Measurements from ENCODE around the gene RELT.
A peak's percentile ranks its signal among the peaks of the same experiment; 100 is the strongest.

RELT gene

GRCh38 chr11:73348838-73349237, 27.4 kb upstream of the RELT start:
- no peak for DNase-seq

DNA sequence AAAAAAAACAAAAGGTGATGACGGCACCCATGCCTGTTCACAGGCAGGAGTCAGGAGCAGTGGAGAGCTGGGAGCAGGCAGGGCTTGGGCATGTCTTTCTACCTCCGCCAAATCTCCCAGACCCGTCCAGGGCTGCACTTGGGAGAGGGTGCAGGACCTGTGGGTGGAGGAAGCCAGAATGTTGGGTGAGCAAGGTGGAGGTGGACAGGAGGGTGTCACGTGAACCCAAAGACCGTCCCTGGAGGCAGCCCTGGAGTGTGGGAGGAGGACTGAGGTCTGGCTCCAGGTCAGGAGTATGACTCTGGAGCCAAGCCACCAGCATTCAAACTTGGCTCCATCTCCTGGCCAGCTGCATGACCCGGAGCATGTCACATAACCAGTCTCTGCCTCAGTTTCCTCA, 26.6 kb upstream of the RELT start:
- DNase-seq, result no peak

DNA sequence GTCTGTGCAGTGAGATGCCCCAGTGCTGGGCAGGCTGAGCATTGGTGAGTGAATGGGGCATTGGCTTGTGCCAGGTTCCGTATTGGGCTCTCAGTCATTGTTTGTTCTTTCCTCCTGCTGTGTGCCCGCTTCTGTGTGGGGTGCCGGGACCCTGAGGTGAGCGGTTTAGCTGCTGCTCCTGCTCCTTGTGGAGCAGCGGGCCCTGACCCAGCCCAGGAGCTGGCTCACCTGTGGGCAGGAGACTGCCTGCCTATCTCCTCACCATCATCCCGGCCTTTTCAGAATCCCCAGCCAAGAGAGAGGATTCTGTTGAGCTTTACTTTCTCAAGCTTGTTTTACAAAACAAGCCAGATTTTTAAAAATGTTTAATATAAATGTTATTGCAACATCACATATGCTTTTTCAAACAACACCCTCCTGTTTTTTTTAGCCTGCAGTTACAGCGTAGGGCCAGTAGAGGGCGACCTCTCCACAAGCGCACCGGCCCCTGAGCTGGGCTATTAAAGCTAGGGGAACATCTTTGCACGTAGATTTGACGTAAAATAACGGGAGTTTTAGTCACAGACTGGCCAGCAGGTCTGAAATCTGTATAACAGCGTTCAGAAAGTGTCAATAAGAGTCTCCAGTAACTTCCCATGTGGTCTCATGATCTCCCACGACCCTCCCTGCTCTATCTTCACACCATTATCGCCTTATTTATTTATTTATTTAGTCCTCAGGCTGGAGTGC, 25.1 kb upstream of the RELT start:
- DNase-seq, result peak; percentile 82 to 84 (median 82)

GRCh38 chr11:73353422-73353821, 22.8 kb upstream of the RELT start:
- DNase-seq, result no peak

DNA sequence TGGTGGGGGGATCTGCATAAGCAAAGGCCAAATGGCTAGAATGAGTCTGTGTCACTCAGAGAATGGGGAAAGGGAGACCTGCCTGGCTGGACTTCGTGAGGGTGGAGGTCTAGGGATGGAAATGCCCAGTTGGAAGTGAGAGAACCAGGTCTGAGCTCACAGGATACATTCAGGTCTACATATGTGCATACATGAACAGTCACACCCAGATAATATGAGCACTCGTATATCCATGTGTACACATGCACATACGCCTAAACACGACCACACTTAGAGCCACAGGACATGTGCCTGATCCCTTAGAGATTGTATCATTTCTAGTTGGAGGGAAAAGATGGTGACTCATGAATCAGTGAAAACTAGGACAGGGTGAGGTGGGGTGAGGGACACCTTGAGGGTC, 21.1 kb upstream of the RELT start:
- DNase-seq, result no peak

DNA sequence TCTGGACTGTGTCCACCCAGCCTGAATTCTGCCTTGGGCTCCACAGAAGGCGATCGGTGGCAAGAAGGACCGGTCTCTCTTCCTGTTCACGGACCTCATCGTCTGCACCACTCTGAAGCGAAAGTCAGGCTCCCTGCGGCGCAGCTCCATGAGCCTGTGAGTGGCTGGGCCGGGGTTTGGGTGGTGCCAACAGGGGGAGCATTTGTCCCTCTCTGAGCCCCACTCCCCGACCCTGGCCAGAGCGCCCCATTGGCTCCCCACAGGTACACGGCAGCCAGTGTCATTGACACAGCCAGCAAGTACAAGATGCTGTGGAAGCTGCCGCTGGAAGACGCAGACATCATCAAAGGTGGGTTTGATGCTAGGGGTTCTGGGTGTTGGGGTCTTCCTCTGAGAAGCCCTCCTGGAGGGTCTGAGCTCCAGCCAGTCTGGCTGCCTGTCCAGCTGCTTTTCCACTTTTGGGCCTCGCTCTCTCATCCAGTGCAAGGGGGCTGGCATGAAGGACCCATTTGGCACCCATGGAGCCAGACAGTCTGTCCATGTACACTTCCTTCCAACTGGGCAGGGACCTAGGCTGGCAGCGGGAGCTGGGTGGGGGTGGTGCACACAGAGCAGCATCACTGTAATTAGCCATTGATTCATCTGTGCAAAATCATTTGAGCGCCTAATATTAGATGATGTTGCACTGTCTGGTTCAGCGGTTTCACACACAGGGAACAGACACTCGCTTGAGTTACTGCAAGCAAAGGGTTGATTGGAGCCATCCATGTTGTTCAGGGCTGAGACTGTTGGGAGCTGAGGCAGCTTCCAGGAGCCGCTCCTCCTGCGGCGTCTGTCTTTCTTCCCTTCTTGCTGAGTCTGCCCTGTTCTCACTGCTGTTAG, 19.0 kb upstream of the RELT start:
- DNase-seq, result no peak

DNA sequence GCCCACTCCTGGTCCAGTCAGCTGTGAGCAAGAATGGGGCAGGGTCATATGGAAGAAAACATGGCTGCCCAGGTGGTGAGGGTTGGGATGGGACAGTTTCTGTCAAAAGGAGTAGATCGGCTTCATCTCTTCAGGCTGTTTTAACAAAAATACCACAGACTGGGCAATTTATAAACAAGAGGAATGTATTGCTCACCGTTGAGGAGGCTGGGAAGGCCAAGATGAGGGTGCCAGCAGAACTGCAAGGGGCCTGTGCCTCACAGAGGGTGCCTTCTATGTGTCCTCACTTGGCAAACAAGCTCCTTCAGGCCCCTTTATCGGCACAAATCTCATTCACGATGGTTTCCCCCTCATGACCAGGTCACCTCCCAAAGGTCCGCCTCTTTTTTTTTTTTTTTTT, 18.1 kb upstream of the RELT start:
- DNase-seq, result no peak

DNA sequence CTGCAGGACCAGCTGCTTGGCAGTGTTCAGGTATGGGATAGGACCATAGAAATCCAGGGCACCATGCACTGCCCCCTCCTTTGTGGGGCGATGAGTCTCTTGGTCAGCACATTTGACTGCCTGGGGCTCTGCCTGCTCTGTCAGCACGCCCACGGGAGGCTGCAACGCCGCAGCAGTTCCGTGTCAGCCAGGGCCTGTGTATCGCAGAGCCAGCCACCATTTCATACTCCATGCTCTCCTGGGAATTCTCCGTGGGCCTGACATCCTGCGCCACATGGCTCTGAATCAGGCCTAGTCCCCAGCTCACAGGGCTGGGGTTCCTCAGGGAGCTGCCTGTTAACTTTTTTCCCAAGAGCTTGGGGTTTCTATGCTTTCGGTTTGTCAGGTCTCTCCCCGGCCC, 16.9 kb upstream of the RELT start:
- DNase-seq, result peak; percentile 14 to 67 (median 48)

DNA sequence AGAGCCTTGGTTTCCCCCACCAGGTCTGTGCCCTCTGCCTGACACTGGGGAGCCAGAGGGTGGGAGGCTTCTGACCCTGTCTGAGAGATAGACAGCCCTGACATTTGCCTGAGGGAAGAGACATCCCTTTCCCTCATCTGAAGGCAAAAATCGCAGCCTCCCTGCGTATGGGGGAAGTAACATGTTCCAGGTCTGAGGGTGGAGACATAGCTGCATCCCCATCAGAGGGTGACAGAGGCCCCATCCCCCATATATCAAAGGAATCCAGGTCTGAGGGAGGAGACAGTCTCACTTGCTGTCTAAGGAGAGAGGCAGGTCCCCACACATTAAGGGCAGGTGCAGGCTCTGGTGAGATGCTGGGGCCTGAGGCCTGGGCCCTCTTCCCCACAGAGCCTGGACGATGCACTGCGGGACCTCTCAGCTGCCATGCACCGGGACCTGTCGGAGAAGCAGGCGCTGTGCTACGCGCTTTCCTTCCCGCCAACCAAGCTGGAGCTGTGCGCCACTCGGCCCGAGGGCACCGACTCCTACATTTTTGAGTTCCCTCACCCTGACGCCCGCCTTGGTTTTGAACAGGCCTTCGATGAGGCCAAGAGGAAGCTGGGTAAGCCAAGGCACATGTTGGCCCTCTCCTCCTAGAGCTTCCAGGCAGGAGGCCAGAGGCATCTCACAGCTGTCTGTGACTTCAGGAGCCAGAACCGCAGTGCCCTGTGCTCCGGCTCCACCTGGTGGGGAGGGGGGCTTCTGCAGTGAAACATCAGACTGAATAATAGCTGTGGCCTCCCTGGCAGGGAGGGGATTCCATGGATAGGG, 16.1 kb upstream of the RELT start:
- DNase-seq, result peak in 1 of 4 experiments; percentile 48

GRCh38 chr11:73360743-73361369, 15.3 kb upstream of the RELT start:
- no peak for DNase-seq

- DNase-seq, result no peak
Observed at GRCh38 chr11:73361953-73362776, 14.0 kb upstream of the RELT start.

DNA sequence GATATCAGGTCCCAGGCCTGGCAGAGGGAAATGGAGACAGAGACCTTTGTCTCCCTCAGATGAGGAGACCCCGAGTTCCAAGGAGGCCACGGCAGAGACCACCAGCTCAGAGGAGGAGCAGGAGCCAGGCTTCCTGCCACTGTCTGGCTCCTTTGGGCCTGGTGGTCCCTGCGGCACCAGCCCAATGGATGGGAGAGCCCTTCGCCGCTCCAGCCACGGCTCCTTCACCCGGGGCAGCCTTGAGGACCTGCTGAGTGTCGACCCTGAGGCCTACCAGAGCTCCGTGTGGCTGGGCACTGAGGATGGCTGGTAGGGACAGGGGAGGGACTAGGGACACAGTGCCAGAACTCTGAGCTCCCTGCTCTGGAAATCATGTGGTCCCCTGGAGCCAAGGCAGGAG, 13.1 kb upstream of the RELT start:
- DNase-seq, result no peak

GRCh38 chr11:73365352-73366264, 10.6 kb upstream of the RELT start:
- DNase-seq, result no peak

GRCh38 chr11:73366265-73366610, 10.0 kb upstream of the RELT start:
- DNase-seq, result no peak

GRCh38 chr11:73366953-73367352, 9.2 kb upstream of the RELT start:
- DNase-seq, result no peak

- DNase-seq, result no peak
Observed at GRCh38 chr11:73367482-73368024, 8.6 kb upstream of the RELT start.

- peak in 2 of 4 experiments; percentile 49 to 55 for DNase-seq
Observed at GRCh38 chr11:73372375-73372993, 3.7 kb upstream of the RELT start.

DNA sequence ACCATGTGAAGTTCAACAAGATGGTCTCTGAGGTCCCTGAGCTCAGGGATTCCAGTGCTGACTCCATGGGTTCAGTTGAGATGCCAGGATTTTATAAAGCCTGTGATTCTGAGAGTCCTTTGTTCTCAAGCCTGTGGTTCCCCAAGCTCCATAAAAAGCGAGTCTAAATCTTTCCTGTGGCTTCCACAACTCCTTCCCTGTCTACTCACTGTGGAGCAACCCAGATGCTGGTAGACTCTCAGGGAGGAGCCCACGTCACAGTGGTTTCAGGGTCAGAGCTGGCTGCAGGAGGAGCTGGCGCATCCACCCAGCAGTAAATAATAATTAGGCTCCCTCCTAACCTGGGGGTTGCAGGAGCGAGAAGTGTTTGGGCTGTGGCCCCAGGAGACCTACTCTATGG, 2.0 kb upstream of the RELT start:
- no peak for DNase-seq

DNA sequence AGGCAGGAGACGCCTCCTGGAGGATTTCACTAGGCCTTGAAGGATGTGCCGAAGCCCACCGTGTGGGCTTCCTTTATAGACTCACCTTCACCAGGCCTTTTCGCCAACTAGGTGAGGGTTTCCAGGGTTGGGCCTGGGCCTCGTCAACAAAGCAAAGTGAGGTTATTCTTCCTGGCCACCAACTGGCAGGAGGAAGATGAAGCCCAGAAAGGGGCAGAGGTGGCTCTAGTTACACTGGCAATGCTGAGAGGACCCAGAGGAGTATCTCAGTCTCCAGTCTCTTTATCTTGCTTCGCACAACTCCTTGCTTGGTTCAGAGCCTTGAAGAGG, 404 bp upstream of the RELT start:
- DNase-seq, result no peak

Data from suppressor macrophage (primary cell).